Transverse colon (tissue), 4 donors: ENCODE data around the gene TMEM266. TPM values are rescaled to one million over a fixed set of nuclear protein-coding genes. Genes with fewer than 3 reads are reported as not detected.

Experiments used
- DNase-seq: peaks from one replicate; pipeline ENCODE4 v3.0.0-alpha.2; 2019
- H3K27ac ChIP-seq, 4 donors: fragments of 200-600 bp; sonication (generic); 2 replicates each; pipeline ENCODE4 v1.5.1; 2016 to 2018; ENCODE audit warnings: inconsistent platforms in 4 of 4
- H3K27me3 ChIP-seq: fragments of 200-600 bp; sonication (generic); 2 replicates; pipeline ENCODE4 v1.5.1; 2017; ENCODE audit warnings: inconsistent platforms
- H3K36me3 ChIP-seq, 4 donors: fragments of 200-600 bp; sonication (generic); 2 replicates each; pipeline ENCODE4 v1.5.1; 2017 to 2019; ENCODE audit warnings: inconsistent platforms in 4 of 4
- H3K4me1 ChIP-seq, 4 donors: fragments of 200-600 bp; sonication (generic); 2 replicates each; pipeline ENCODE4 v1.5.1; 2017 to 2020; ENCODE audit warnings: inconsistent platforms in 4 of 4
- H3K4me3 ChIP-seq, 4 donors: fragments of 200-600 bp; sonication (generic); 1 replicate in 1 of 4; 2 replicates in 3 of 4; pipeline versions ENCODE4 v1.5.1 to v1.6.1; 2017 to 2019; ENCODE audit warnings: inconsistent platforms in 4 of 4
- H3K9me3 ChIP-seq, 2 donors: fragments of 200-600 bp; sonication (generic); 2 replicates each; pipeline ENCODE4 v1.5.1; 2017 to 2019; ENCODE audit warnings: inconsistent platforms in 2 of 2
- CTCF ChIP-seq, 5 experiments: fragments of 200-600 bp in 3 of 5; fragments of 450-650 bp in 2 of 5; sonication (generic) in 3 of 5; IDR thresholded peaks; 1 replicate in 2 of 5; 2 replicates in 3 of 5; pipeline ENCODE4 v1.5.1; 2016 to 2017; ENCODE audit warnings: antibody characterized with exemption in 5 of 5, inconsistent platforms in 3 of 5, mild to moderate bottlenecking in 2 of 5, moderate library complexity in 1 of 5
- EP300 ChIP-seq: sonication (generic); formaldehyde crosslinking; IDR thresholded peaks from one replicate; pipeline ENCODE4 v1.6.1; 2017; ENCODE audit warnings: antibody characterized with exemption, low read depth
- POLR2A ChIP-seq: fragments of 450-650 bp; IDR thresholded peaks from one replicate; pipeline ENCODE4 v1.6.1; 2016; ENCODE audit warnings: antibody characterized with exemption, mild to moderate bottlenecking, moderate library complexity
- POLR2AphosphoS5 ChIP-seq, 3 donors: sonication (generic); formaldehyde crosslinking; IDR thresholded peaks; one replicate each; pipeline ENCODE4 v1.6.1; 2016; ENCODE audit warnings: antibody characterized with exemption in 3 of 3
- WGBS, 2 donors: methylation state at CpG; one replicate each; pipeline ENCODE4 v1.1.5; 2018; ENCODE audit warnings: low coverage in 1 of 2; 5-methylcytosine and 5-hydroxymethylcytosine counted together
- in situ Hi-C, 4 donors: fragments of 200-750 bp; cut with MboI; loops; one replicate each; pipeline versions ENCODE4 v1.15.0 to v1.15.1; 2017; ENCODE audit warnings: low sequenced_read_pairs in 3 of 4, low pct_ligation_motif_present in 1 of 4, low pct_unique_long_range_greater_than_20kb in 1 of 4
- intact Hi-C: fragments of 100-400 bp; cut with DNase I; formaldehyde crosslinking; loops from one replicate; pipeline ENCODE4 v1.15.1; 2023; ENCODE audit warnings: low total_unique reads
- total RNA-seq, 4 donors: library from RNA; depleted of rRNA; stranded (reverse); fragments of >200 nt; gene quantifications; one replicate each; pipeline ENCODE4 v1.1.0, GENCODE V29; 2016

The TMEM266 gene
- total RNA-seq, 4 donors from 2014 or later, result 0.41 TPM; not detected in 3

- TF ChIP-seq CTCF (IDR thresholded peaks at IDR 0.05) (peak; percentile 83 to 89 (median 84)), POLR2A (no peak)
- peaks cover 39% of the 10 kb centered on the region for H3K27me3 ChIP-seq
- no peaks in the 10 kb centered on the region for H3K36me3 ChIP-seq
- 15 to 37% methylated on average over 6 to 32 of the region's 34 CpGs for WGBS, 2 donors
- in situ Hi-C loops, result loop anchor here in 2 of 4 donors (25.0 kb wide), 2 partner anchors 146 to 671 kb away; partner anchors contain the start of gene ISL2 (in 1 of the 2)
- H3K4me1 ChIP-seq, result peaks cover 11 to 16% (median 12%) of the 10 kb centered on the region in 4 donors
- H3K9me3 ChIP-seq, result no peaks in the 10 kb centered on the region
- H3K4me3 ChIP-seq, result peak overlapping the region in 1 of 4 donors; percentile 12
- peak; percentile 84 for DNase-seq
- H3K27ac ChIP-seq, result no peak overlapping the region
- intact Hi-C loops, result loop anchor here (10.0 kb wide), 1 partner anchor 144 kb away; the partner anchor contains the start of gene ISL2
These were observed 131.2 kb downstream of the TMEM266 start for GRCh38 chr15:76190751-76191538.

- Histone ChIP-seq H3K9me3 (no peaks in the 10 kb centered on the region), H3K4me1 (peaks cover 18 to 24% (median 20%) of the 10 kb centered on the region in 4 donors), H3K36me3 (no peaks in the 10 kb centered on the region), H3K4me3 (no peak overlapping the region), H3K27ac (no peak overlapping the region), H3K27me3 (peaks cover 39% of the 10 kb centered on the region)
- TF ChIP-seq POLR2AphosphoS5 (IDR thresholded peaks at IDR 0.05) (no peak), EP300 (no peak), CTCF (IDR thresholded peaks at IDR 0.05) (no peak), POLR2A (no peak)
- intact Hi-C loops (loop anchor here (1.0 to 10.0 kb wide), 3 partner anchors 16 to 143 kb away; partner anchors contain the start of gene ISL2), in situ Hi-C loops (loop anchor here in 2 of 4 donors (25.0 kb wide), 2 partner anchors 146 to 671 kb away; partner anchors contain the start of gene ISL2 (in 1 of the 2))
- DNase-seq, result no peak
- WGBS, 2 donors, result 68% methylated on average over 54 of the region's 55 CpGs; no CpG with 5 or more reads in 1 of the 2 donors
These were observed 131.9 kb downstream of the TMEM266 start for GRCh38 chr15:76191539-76192244.

GRCh38 chr15:76192715-76193114 is 132.9 kb downstream of the TMEM266 start:
- Histone ChIP-seq H3K27me3 (peaks cover 39% of the 10 kb centered on the region), H3K4me3 (no peak overlapping the region), H3K27ac (no peak overlapping the region), H3K4me1 (peaks cover 28 to 34% (median 30%) of the 10 kb centered on the region in 4 donors), H3K36me3 (no peaks in the 10 kb centered on the region), H3K9me3 (no peaks in the 10 kb centered on the region)
- no peak for TF ChIP-seq CTCF (IDR thresholded peaks at IDR 0.05)
- TF ChIP-seq POLR2A, result no peak
- no peak for TF ChIP-seq POLR2AphosphoS5 (IDR thresholded peaks at IDR 0.05)
- no peak for TF ChIP-seq EP300
- DNase-seq, result no peak
- 91% methylated on average over 7 of the region's 8 CpGs; no CpG with 5 or more reads in 1 of the 2 donors for WGBS, 2 donors
- intact Hi-C loops (loop anchor here (1.0 to 10.0 kb wide), 3 partner anchors 15 to 142 kb away; partner anchors contain the start of gene ISL2), in situ Hi-C loops (loop anchor here in 2 of 4 donors (25.0 kb wide), 2 partner anchors 145 to 670 kb away; partner anchors contain the start of gene ISL2 (in 1 of the 2))

- DNase-seq, result no peak
- WGBS, 2 donors, result 69% methylated on average over 8 of the region's 8 CpGs; no CpG with 5 or more reads in 1 of the 2 donors
- in situ Hi-C loops, result loop anchor here in 2 of 4 donors (25.0 kb wide), 2 partner anchors 143 to 668 kb away; partner anchors contain the start of gene ISL2 (in 1 of the 2)
These were observed 134.1 kb downstream of the TMEM266 start for GRCh38 chr15:76193934-76194333.

More at GRCh38 chr15:76193934-76194333, 134.1 kb downstream of the TMEM266 start:
- intact Hi-C loops, result loop anchor here (10.0 kb wide), 1 partner anchor 141 kb away; the partner anchor contains the start of gene ISL2
- Histone ChIP-seq H3K9me3 (no peaks in the 10 kb centered on the region), H3K36me3 (no peaks in the 10 kb centered on the region), H3K27ac (no peak overlapping the region), H3K4me3 (no peak overlapping the region), H3K27me3 (peaks cover 30% of the 10 kb centered on the region), H3K4me1 (peaks cover 34 to 44% (median 37%) of the 10 kb centered on the region in 4 donors)
- TF ChIP-seq POLR2AphosphoS5 (IDR thresholded peaks at IDR 0.05) (no peak), POLR2A (no peak)
